ENCODE results near the gene CHMP4A. TPM values are rescaled to one million over a fixed set of nuclear protein-coding genes. Genes with fewer than 3 reads are reported as not detected.

CHMP4A gene
- total RNA-seq, 1 experiment from 2014 or later: 32.7 TPM

- no peak for TF ChIP-seq AFF4 (CRISPR knock-in tag; IDR thresholded peaks at IDR 0.05; ENCODE audit: borderline replicate concordance)
- TF ChIP-seq CBFB (CRISPR knock-in tag; IDR thresholded peaks at IDR 0.05; ENCODE audit: low read depth): no peak
- no peak for TF ChIP-seq ZNF121 (CRISPR knock-in tag; IDR thresholded peaks at IDR 0.05)
- TF ChIP-seq TEAD1 (CRISPR knock-in tag; IDR thresholded peaks at IDR 0.05): no peak
- TF ChIP-seq EMX1 (CRISPR knock-in tag; IDR thresholded peaks at IDR 0.05): no peak
- no peak for TF ChIP-seq FOXJ3 (CRISPR knock-in tag; IDR thresholded peaks at IDR 0.05; ENCODE audit: borderline replicate concordance)
- no peak for TF ChIP-seq GABPB1 (CRISPR knock-in tag; IDR thresholded peaks at IDR 0.05)
- no peak for TF ChIP-seq ETV6 (CRISPR knock-in tag; IDR thresholded peaks at IDR 0.05)
- TF ChIP-seq, protein P1, sequence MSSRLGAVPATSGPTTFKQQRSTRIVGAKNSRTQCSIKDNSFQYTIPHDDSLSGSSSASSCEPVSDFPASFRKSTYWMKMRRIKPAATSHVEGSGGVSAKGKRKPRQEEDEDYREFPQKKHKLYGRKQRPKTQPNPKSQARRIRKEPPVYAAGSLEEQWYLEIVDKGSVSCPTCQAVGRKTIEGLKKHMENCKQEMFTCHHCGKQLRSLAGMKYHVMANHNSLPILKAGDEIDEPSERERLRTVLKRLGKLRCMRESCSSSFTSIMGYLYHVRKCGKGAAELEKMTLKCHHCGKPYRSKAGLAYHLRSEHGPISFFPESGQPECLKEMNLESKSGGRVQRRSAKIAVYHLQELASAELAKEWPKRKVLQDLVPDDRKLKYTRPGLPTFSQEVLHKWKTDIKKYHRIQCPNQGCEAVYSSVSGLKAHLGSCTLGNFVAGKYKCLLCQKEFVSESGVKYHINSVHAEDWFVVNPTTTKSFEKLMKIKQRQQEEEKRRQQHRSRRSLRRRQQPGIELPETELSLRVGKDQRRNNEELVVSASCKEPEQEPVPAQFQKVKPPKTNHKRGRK (CRISPR knock-in tag; IDR thresholded peaks at IDR 0.05; ENCODE audit: borderline replicate concordance): no peak
These were observed 47.5 kb upstream of the CHMP4A start (continued) for GRCh38 chr14:24260780-24261157.

GRCh38 chr14:24260026-24260779, 46.9 kb upstream of the CHMP4A start:
- TF ChIP-seq NFATC4 (CRISPR knock-in tag; IDR thresholded peaks at IDR 0.05): no peak
- TF ChIP-seq ATF3 (CRISPR knock-in tag; conservative IDR thresholded peaks at IDR 0.05): no peak
- TF ChIP-seq, protein P1 (CRISPR knock-in tag; IDR thresholded peaks at IDR 0.05; ENCODE audit: borderline replicate concordance): no peak
- TF ChIP-seq, protein P2, sequence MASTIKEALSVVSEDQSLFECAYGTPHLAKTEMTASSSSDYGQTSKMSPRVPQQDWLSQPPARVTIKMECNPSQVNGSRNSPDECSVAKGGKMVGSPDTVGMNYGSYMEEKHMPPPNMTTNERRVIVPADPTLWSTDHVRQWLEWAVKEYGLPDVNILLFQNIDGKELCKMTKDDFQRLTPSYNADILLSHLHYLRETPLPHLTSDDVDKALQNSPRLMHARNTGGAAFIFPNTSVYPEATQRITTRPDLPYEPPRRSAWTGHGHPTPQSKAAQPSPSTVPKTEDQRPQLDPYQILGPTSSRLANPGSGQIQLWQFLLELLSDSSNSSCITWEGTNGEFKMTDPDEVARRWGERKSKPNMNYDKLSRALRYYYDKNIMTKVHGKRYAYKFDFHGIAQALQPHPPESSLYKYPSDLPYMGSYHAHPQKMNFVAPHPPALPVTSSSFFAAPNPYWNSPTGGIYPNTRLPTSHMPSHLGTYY (CRISPR knock-in tag; IDR thresholded peaks at IDR 0.05): no peak
- TF ChIP-seq, protein P3, sequence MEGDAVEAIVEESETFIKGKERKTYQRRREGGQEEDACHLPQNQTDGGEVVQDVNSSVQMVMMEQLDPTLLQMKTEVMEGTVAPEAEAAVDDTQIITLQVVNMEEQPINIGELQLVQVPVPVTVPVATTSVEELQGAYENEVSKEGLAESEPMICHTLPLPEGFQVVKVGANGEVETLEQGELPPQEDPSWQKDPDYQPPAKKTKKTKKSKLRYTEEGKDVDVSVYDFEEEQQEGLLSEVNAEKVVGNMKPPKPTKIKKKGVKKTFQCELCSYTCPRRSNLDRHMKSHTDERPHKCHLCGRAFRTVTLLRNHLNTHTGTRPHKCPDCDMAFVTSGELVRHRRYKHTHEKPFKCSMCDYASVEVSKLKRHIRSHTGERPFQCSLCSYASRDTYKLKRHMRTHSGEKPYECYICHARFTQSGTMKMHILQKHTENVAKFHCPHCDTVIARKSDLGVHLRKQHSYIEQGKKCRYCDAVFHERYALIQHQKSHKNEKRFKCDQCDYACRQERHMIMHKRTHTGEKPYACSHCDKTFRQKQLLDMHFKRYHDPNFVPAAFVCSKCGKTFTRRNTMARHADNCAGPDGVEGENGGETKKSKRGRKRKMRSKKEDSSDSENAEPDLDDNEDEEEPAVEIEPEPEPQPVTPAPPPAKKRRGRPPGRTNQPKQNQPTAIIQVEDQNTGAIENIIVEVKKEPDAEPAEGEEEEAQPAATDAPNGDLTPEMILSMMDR (IDR thresholded peaks at IDR 0.05): no peak
- TF ChIP-seq SP1 (CRISPR knock-in tag; conservative IDR thresholded peaks at IDR 0.05): no peak
- no peak for TF ChIP-seq NFE2L1 (CRISPR knock-in tag; IDR thresholded peaks at IDR 0.05)
- TF ChIP-seq, protein P4, sequence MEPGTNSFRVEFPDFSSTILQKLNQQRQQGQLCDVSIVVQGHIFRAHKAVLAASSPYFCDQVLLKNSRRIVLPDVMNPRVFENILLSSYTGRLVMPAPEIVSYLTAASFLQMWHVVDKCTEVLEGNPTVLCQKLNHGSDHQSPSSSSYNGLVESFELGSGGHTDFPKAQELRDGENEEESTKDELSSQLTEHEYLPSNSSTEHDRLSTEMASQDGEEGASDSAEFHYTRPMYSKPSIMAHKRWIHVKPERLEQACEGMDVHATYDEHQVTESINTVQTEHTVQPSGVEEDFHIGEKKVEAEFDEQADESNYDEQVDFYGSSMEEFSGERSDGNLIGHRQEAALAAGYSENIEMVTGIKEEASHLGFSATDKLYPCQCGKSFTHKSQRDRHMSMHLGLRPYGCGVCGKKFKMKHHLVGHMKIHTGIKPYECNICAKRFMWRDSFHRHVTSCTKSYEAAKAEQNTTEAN (CRISPR knock-in tag; IDR thresholded peaks at IDR 0.05): no peak
- no peak for TF ChIP-seq SOX15 (CRISPR knock-in tag; IDR thresholded peaks at IDR 0.05)
- no peak for TF ChIP-seq KAT7 (CRISPR knock-in tag; IDR thresholded peaks at IDR 0.05; ENCODE audit: borderline replicate concordance)
- TF ChIP-seq, protein P5, sequence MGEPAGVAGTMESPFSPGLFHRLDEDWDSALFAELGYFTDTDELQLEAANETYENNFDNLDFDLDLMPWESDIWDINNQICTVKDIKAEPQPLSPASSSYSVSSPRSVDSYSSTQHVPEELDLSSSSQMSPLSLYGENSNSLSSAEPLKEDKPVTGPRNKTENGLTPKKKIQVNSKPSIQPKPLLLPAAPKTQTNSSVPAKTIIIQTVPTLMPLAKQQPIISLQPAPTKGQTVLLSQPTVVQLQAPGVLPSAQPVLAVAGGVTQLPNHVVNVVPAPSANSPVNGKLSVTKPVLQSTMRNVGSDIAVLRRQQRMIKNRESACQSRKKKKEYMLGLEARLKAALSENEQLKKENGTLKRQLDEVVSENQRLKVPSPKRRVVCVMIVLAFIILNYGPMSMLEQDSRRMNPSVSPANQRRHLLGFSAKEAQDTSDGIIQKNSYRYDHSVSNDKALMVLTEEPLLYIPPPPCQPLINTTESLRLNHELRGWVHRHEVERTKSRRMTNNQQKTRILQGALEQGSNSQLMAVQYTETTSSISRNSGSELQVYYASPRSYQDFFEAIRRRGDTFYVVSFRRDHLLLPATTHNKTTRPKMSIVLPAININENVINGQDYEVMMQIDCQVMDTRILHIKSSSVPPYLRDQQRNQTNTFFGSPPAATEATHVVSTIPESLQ (CRISPR knock-in tag; IDR thresholded peaks at IDR 0.05): no peak
- TF ChIP-seq ZNF317 (CRISPR knock-in tag; IDR thresholded peaks at IDR 0.05; ENCODE audit: borderline replicate concordance, low read depth): no peak
- H3K9me3 Mint-ChIP-seq: no peaks in the 10 kb centered on the region
- DNase-seq (ENCODE audit: low spot score) (no peak), ATAC-seq (no peak)
- ChIA-PET CTCF (interaction anchor here (1.6 kb wide), 1 partner anchor 18 kb away, joined by 5 read pairs; the partner anchor contains the start of gene TINF2), POLR2A (no interaction called here)
- H3K4me1 Mint-ChIP-seq: no peaks in the 10 kb centered on the region
- H3K27ac Mint-ChIP-seq: no peak overlapping the region; the same call in 1 of the 2 replicates
- H3K36me3 Mint-ChIP-seq: no peaks in the 10 kb centered on the region
- H3K27me3 Mint-ChIP-seq (ENCODE audit: low read depth): no peaks in the 10 kb centered on the region; the same call in 1 of the 2 replicates
- no peak overlapping the region for H3K4me3 Mint-ChIP-seq
